HG02885 (cell line): ENCODE results near the gene CACNA2D3.
"Not testable (repeated sequence)": the region's sequence is repeated elsewhere in the genome, so short reads cannot be mapped to it uniquely, and the experiment has no call there.

Source experiments
- ATAC-seq: cut with Tn5 transposase; IDR thresholded peaks from one replicate; pipeline ENCODE4 v1.9.1; 2021; ENCODE audit warnings: mild to moderate bottlenecking; ENCODE audit not compliant: unreplicated experiment, poor library complexity

CACNA2D3 gene

DNA sequence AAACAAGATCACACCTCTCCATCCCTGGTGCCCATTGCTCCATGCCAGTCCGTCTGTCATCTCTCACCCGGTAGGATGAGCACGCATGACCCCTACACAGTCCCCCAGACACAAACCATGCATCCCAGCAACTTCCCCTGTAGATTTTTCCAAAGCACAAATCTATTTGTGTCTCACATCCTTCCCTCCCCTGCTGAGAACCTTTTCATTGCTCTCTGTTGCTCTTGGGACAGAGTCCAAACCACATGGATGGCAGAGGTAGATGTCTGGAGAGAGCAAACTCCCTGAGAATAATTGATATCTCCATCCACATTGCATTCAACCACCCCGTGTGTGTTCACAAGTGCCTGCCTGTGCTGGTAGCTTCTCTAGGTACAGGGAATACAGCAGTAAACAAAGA, 835.4 kb downstream of the CACNA2D3 start:
- no peak for ATAC-seq

DNA sequence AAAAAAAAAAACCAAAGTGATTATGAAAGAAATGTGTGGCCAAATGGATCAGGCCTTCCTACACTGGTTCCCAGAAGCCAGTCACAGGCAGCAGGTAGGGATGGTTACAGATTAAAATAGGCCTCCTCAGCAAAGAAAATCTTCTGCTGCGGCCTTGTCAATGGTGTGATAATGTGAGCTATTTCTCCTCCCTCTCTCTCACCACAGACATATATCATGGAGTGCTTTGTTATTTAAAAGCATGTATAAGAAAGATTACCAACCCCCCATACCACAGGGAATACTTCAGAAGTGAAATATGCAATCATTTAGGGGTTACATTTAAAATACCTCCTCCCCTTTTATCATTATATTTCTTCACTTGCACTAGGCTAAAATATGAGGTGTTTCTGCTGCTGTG, 837.7 kb downstream of the CACNA2D3 start:
- no peak for ATAC-seq

DNA sequence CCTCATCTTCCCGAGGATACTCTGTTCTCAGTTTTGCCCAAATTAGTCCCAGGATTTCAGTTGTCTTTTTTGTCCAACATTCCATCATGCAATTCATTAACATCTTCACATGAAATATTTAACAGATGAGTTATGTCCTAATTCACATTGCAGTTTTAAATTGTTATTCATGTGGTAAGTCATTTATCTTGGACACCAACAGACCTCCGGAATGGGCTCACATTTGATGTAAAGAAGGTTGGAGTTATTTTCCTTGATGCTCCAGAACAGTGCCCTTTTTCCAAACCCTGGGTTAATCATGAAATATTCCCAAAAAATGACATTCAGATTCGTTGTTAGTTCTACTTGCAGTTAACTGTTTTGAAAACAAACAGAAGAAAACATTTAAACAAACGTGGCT, 838.3 kb downstream of the CACNA2D3 start:
- no peak for ATAC-seq

GRCh38 chr3:54962200-54962599, 839.8 kb downstream of the CACNA2D3 start:
- no peak for ATAC-seq

GRCh38 chr3:54963641-54964040, 841.3 kb downstream of the CACNA2D3 start:
- no peak for ATAC-seq

- ATAC-seq = no peak
These were observed 841.7 kb downstream of the CACNA2D3 start for GRCh38 chr3:54964081-54964480.

DNA sequence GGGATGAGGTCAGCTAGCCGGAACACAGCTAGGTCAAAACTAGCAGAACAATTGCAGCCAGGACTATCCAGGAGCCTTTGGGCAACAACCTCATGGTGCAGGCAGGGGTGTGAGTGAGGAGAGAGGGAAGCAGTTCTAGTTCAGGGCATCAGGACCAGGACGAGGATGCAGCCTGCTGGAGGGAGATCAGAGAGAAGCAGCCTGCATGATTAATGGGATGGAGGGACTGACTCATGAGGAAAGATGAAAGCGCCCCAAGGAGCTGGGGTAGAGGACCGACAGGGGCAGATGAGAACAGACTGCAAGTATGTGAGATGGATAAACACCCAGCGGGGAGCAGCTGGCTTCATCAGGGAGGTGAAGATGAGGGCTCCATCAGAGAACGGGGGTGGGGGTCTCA, 843.4 kb downstream of the CACNA2D3 start:
- ATAC-seq = no peak

- ATAC-seq = no peak
These were observed 844.6 kb downstream of the CACNA2D3 start for GRCh38 chr3:54966979-54967378.

DNA sequence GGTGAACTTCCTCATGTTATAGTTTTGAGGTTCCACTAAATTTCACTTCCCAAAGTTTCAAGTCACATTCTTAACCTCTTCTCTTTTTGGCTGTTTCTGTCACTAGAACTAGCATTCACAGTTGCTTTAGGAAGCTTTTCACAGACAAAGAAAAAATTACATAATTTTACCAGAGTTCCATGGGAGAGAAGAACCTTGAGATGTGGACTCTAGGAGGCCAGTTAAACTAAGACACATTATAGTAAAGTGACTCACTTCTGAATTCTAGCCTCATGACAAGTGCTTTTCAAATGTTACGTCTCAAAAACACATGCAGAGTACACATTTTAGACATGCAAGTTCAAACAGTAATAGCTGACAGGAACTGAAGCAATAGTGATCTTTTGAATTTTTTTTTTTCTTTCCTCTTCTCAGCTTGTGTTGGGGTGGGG, 845.4 kb downstream of the CACNA2D3 start:
- no peak for ATAC-seq

- no peak for ATAC-seq
These were observed 846.3 kb downstream of the CACNA2D3 start for GRCh38 chr3:54968546-54969172.

DNA sequence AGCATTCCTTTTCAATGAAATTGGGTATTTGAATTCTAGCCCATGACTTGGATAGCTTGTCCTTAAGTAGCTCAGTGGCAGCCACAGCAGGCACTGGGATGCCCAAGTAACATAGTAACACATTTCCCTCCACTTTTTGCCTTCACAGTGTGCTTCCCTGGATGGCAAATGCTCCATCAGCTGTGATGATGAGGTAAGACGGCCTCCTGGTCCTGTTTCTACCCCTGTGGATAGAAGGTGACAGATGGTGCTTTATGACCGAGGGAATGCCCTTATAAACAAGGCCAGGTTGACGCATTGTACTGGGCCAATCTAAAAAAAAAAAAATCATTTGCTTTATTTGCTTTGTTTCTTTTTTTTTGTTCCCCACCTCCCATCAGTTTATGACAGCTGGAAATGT, 847.3 kb downstream of the CACNA2D3 start:
- ATAC-seq = no peak

GRCh38 chr3:54970895-54971294, 848.5 kb downstream of the CACNA2D3 start:
- no peak for ATAC-seq

GRCh38 chr3:54977439-54977838, 855.1 kb downstream of the CACNA2D3 start:
- no peak for ATAC-seq

- not testable (repeated sequence) for ATAC-seq
These were observed 855.6 kb downstream of the CACNA2D3 start for GRCh38 chr3:54977946-54978345.

- ATAC-seq = no peak
These were observed 860.5 kb downstream of the CACNA2D3 start for GRCh38 chr3:54982807-54983206.

- ATAC-seq = no peak
These were observed 861.1 kb downstream of the CACNA2D3 start for GRCh38 chr3:54983266-54984099.

DNA sequence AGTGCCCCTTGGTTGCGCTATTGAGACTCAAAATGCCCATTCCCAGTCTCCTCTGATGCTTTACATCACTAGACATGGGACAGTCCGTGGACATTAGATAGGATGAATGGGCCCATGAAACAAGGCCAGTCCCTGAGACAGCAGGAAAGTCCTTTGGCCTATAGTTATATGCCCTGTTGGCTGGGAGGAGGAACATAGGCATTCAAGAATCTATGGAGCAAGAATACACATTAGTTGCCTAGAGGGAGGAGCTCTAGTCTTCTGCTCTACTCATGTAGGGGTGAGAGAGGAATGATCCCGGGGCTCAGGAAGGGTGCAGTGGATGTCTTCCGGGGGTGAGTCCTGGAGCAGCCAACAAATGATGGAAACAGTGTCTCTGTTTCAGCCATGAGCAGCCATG, 863.5 kb downstream of the CACNA2D3 start:
- ATAC-seq = no peak

GRCh38 chr3:54986294-54986693, 863.9 kb downstream of the CACNA2D3 start:
- ATAC-seq = no peak

GRCh38 chr3:54987719-54988118, 865.4 kb downstream of the CACNA2D3 start:
- no peak for ATAC-seq

DNA sequence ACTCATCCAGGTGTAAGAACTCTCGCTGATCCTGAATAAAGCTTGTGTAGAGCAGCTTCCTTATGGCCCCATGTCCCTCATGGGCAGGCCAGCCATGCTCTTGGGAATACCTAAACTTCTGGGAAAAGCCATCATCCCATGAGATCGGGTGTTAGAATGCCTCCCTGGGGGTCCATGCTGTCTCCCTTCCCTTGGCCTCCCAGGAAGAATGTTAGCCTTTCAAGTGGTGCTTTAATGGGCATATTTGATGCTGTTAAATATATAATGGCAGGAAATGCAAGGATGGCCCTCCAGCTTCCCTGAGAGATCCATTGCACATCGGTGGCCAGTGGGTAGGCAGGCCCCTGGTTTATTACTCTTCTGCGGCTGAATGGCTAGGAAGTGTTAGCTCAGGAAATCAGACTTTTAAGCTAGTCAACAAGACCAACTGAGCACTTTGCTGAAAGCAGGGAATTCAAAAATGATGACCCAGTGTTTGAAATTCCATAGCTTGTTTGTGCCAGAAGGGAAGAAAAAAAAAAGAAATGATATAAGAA, 866.0 kb downstream of the CACNA2D3 start:
- ATAC-seq = no peak

- no peak for ATAC-seq
These were observed 866.7 kb downstream of the CACNA2D3 start for GRCh38 chr3:54988838-54989630.
